HepG2 (cell line): ENCODE data around the gene EDNRA. TPM values are rescaled to one million over a fixed set of nuclear protein-coding genes. Genes with fewer than 3 reads are reported as not detected.

Source experiments
- ATAC-seq: fragments of 200-7000 bp; cut with Tn5 transposase; 3 replicates; pipeline ENCODE4 v1.9.1; 2020; ENCODE audit warnings: mild to moderate bottlenecking, moderate library complexity
- BruUV-seq: library from RNA; stranded (reverse); fragments of 400-500 nt; replicated peaks from 2 replicates; lab custom pipeline; 2021; lab: Mats Ljungman, UMichigan
- CTCF ChIA-PET: fragments of 300-600 bp; formaldehyde crosslinking; extraction: SDS; loops from one replicate; lab custom pipeline; 2021; ENCODE audit warnings: low total read pairs, inconsistent platforms, low intra/inter-chr PET ratio; lab: Yijun Ruan, JAX
- POLR2A ChIA-PET: fragments of 350-600 bp; sonication (Branson Sonifier 250); formaldehyde crosslinking; loops from one replicate; lab custom pipeline; 2020; ENCODE audit warnings: antibody characterized with exemption, inconsistent platforms; lab: Yijun Ruan, JAX
- DNase-seq: peaks from one replicate; pipeline ENCODE4 v3.0.0-alpha.2; 2015; ENCODE audit warnings: low spot score
- FAIRE-seq: peaks from 3 replicates; lab custom pipeline; 2011; peaks lifted over from hg19 to GRCh38; lab: Jason Lieb, UNC
- H2AFZ ChIP-seq: one replicate; pipeline ENCODE4 v1.6.1; 2011; ENCODE audit warnings: low read length, inconsistent platforms
- H3K27ac ChIP-seq: fragments of 300-600 bp; 3 replicates; pipeline ENCODE4 v1.8.0; 2011; ENCODE audit warnings: mixed run types, mild to moderate bottlenecking, mixed read lengths, low read length, inconsistent platforms; ENCODE audit not compliant: insufficient read depth; ENCODE audit errors: extremely low read length
- H3K27me3 ChIP-seq, 2 experiments: fragments of 200-600 bp in 1 of 2; 2 replicates in 1 of 2; 3 replicates in 1 of 2; pipeline versions ENCODE4 v1.6.0 to v1.8.0; 2011; ENCODE audit warnings: low read length in 2 of 2, mild to moderate bottlenecking in 2 of 2, moderate library complexity in 2 of 2, inconsistent platforms in 1 of 2; ENCODE audit not compliant: insufficient read depth in 2 of 2, control insufficient read depth in 1 of 2
- H3K36me3 ChIP-seq, 2 experiments: fragments of 200-600 bp in 1 of 2; replicated peaks in 1 of 2; 2 replicates in 1 of 2; 3 replicates in 1 of 2; pipeline versions ENCODE4 v1.5.1 to v1.8.0; 2011; ENCODE audit warnings: low read length in 2 of 2, inconsistent platforms in 1 of 2; ENCODE audit not compliant: insufficient read depth in 2 of 2, control insufficient read depth in 1 of 2
- H3K4me1 ChIP-seq: 2 replicates; pipeline ENCODE4 v1.5.1; 2012; ENCODE audit warnings: low read length, inconsistent platforms; ENCODE audit not compliant: insufficient read depth
- H3K4me2 ChIP-seq: 2 replicates; pipeline ENCODE4 v1.6.0; 2011; ENCODE audit warnings: low read depth, low read length, inconsistent platforms
- H3K4me3 ChIP-seq, 3 experiments: fragments of 200-600 bp in 1 of 3; sonication (generic), shearing (Covaris generic) in 1 of 3; replicated peaks in 1 of 3; 2 replicates each; pipeline ENCODE4 v1.5.1; 2011 to 2016; ENCODE audit warnings: low read length in 3 of 3, inconsistent platforms in 2 of 3, low read depth in 2 of 3, mild to moderate bottlenecking in 2 of 3, control low read depth in 1 of 3, mixed read lengths in 1 of 3; ENCODE audit not compliant: insufficient read depth in 1 of 3
- H3K79me2 ChIP-seq: one replicate; pipeline ENCODE4 v1.6.1; 2011; ENCODE audit warnings: low read length, inconsistent platforms; ENCODE audit not compliant: insufficient read depth
- H3K9ac ChIP-seq: 2 replicates; pipeline ENCODE4 v1.6.0; 2011; ENCODE audit warnings: mild to moderate bottlenecking, low read depth, low read length, inconsistent platforms; ENCODE audit not compliant: insufficient read depth
- H3K9me3 ChIP-seq: 2 replicates; pipeline ENCODE4 v1.5.1; 2012; ENCODE audit warnings: mild to moderate bottlenecking, low read length
- H4K20me1 ChIP-seq: 2 replicates; pipeline ENCODE4 v1.6.0; 2011; ENCODE audit warnings: inconsistent platforms, mild to moderate bottlenecking, low read length, moderate library complexity; ENCODE audit not compliant: insufficient read depth
- ATM ChIP-seq: fragments of 450-650 bp; IDR thresholded peaks from 2 replicates; pipeline ENCODE4 v1.7.1; 2017; ENCODE audit warnings: mild to moderate bottlenecking, borderline replicate concordance
- CEBPB ChIP-seq: IDR thresholded peaks from 2 replicates; pipeline ENCODE4 v1.6.1; 2011; ENCODE audit warnings: low read depth, low read length, improper control_type of control experiment, borderline replicate concordance
- HNF4A ChIP-seq: sonication (generic); formaldehyde crosslinking; IDR thresholded peaks from 2 replicates; pipeline ENCODE4 v1.4.0; 2020; ENCODE audit warnings: missing genetic modification reagents
- KDM6A ChIP-seq: IDR thresholded peaks from 2 replicates; pipeline ENCODE4 v1.6.1; 2016; ENCODE audit warnings: low read depth
- NBN ChIP-seq: fragments of 450-650 bp; conservative IDR thresholded peaks from 2 replicates; pipeline ENCODE4 v1.6.1; 2017
- NFE2L2 ChIP-seq: fragments of 150-350 bp; IDR thresholded peaks from 2 replicates; pipeline ENCODE4 v1.6.1; 2014; ENCODE audit warnings: low read length
- NR2F1 ChIP-seq, 2 experiments: fragments of 450-650 bp in 1 of 2; formaldehyde crosslinking in 1 of 2; IDR thresholded peaks; 2 replicates each; pipeline versions ENCODE4 v1.5.0 to v1.6.1; 2016 to 2020; ENCODE audit warnings: mild to moderate bottlenecking in 1 of 2, missing compliant biosample characterization in 1 of 2, missing genetic modification reagents in 1 of 2, moderate library complexity in 1 of 2
- PPARG ChIP-seq: conservative IDR thresholded peaks from 2 replicates; pipeline ENCODE4 v1.6.1; 2016; ENCODE audit warnings: missing biosample characterization, missing genetic modification reagents
- PREB ChIP-seq: sonication (generic); formaldehyde crosslinking; IDR thresholded peaks from 2 replicates; pipeline ENCODE4 v1.4.0; 2020; ENCODE audit warnings: missing genetic modification reagents
- RARA ChIP-seq: IDR thresholded peaks from 2 replicates; pipeline ENCODE4 v1.6.1; 2016; ENCODE audit warnings: missing genetic modification reagents, missing compliant biosample characterization
- SRF ChIP-seq: IDR thresholded peaks from 2 replicates; pipeline ENCODE4 v1.6.1; 2011; ENCODE audit warnings: mild to moderate bottlenecking, low read depth, low read length, moderate library complexity
- ZFAT ChIP-seq: sonication (generic); formaldehyde crosslinking; conservative IDR thresholded peaks from 2 replicates; pipeline ENCODE4 v1.8.1; 2023; ENCODE audit warnings: missing genetic modification reagents, inconsistent platforms
- ZNF136 ChIP-seq: sonication (generic); formaldehyde crosslinking; IDR thresholded peaks from 2 replicates; pipeline ENCODE4 v1.8.1; 2022; ENCODE audit warnings: low read depth, mild to moderate bottlenecking, moderate library complexity, missing genetic modification reagents
- ZNF446 ChIP-seq: sonication (generic); formaldehyde crosslinking; IDR thresholded peaks from 2 replicates; pipeline ENCODE4 v1.5.0; 2020; ENCODE audit warnings: mild to moderate bottlenecking, missing genetic modification reagents
- ZNF468 ChIP-seq: sonication (generic); formaldehyde crosslinking; IDR thresholded peaks from 2 replicates; pipeline ENCODE4 v1.8.0; 2022; ENCODE audit warnings: mild to moderate bottlenecking, moderate library complexity, missing genetic modification reagents
- ZNF572 ChIP-seq: sonication (generic); formaldehyde crosslinking; IDR thresholded peaks from 2 replicates; pipeline ENCODE4 v1.5.1; 2020; ENCODE audit warnings: mild to moderate bottlenecking, missing genetic modification reagents
- ZNF709 ChIP-seq: sonication (generic); formaldehyde crosslinking; IDR thresholded peaks from 2 replicates; pipeline ENCODE4 v1.5.0; 2020; ENCODE audit warnings: mild to moderate bottlenecking, missing genetic modification reagents
- ZNF792 ChIP-seq: IDR thresholded peaks from 2 replicates; pipeline ENCODE4 v1.6.1; 2016
- ZNF879 ChIP-seq: sonication (generic); formaldehyde crosslinking; IDR thresholded peaks from 2 replicates; pipeline ENCODE4 v1.8.1; 2023; ENCODE audit warnings: missing genetic modification reagents
- WGBS: methylation state at CpG from one replicate; pipeline ENCODE4 v1.1.6; 2017; ENCODE audit warnings: low lambda C conversion rate; 5-methylcytosine and 5-hydroxymethylcytosine counted together
- in situ Hi-C: cut with HindIII; loops from 2 replicates; pipeline ENCODE4 v1.10.0; 2017; ENCODE audit warnings: low pct_unique_long_range_greater_than_20kb; ENCODE audit not compliant: extremely low pct_ligation_motif_present
- intact Hi-C: fragments of 100-400 bp; cut with micrococcal nuclease; formaldehyde crosslinking; loops from one replicate; pipeline ENCODE4 v1.10.0; 2022; ENCODE audit not compliant: unreplicated experiment
- polyA plus RNA-seq, 8 experiments: library from polyadenylated mRNA; depleted of rRNA in 3 of 8; stranded (reverse) in 7 of 8; unstranded in 1 of 8; fragments of >200 nt; fragmentation: Illumina TruSeq in 4 of 8; extraction: Trizol in 4 of 8; gene quantifications; 2 replicates each; pipeline versions ENCODE4 v1.2.1 to v1.2.3, GENCODE V29; 2011 to 2016; ENCODE audit warnings: low read depth in 4 of 8, missing spikeins in 1 of 8, mixed read lengths in 1 of 8; ENCODE audit not compliant: insufficient read depth in 1 of 8
- total RNA-seq, 5 experiments: library from RNA; depleted of rRNA; stranded (reverse); fragments of >200 nt; fragmentation: Illumina TruSeq; extraction: Trizol; gene quantifications; 2 replicates each; pipeline ENCODE4 v1.2.3, GENCODE V29; 2016; ENCODE audit warnings: low read depth in 1 of 5

EDNRA gene
- total and polyA plus RNA-seq, 2 of the 13 experiments (the other 11 are each of a cell fraction or from before 2014, with no cell fraction given) = not detected

- ChIA-PET CTCF (no interaction called here), POLR2A (no interaction called here)
- H3K79me2 ChIP-seq = no peaks in the 10 kb centered on the region
- no peaks in the 10 kb centered on the region for H4K20me1 ChIP-seq
- H3K27me3 ChIP-seq = no peaks in the 10 kb centered on the region
- no peak overlapping the region for H2AFZ ChIP-seq
- ATAC-seq (peak; percentile 66), DNase-seq (peak; percentile 29), FAIRE-seq (no peak)
- H3K36me3 ChIP-seq = no peaks in the 10 kb centered on the region
- WGBS = 67% methylated on average over 4 of the region's 4 CpGs
- no peak overlapping the region for H3K4me2 ChIP-seq
- no TSS peak for BruUV-seq
- peak; percentile 24; the same call in 1 of the 2 replicates for TF ChIP-seq HNF4A (CRISPR knock-in tag)
- TF ChIP-seq ZNF446 (CRISPR knock-in tag) = no peak
- TF ChIP-seq KDM6A = no peak
- TF ChIP-seq NBN = no peak
- TF ChIP-seq ZNF468 (CRISPR knock-in tag) = no peak
- TF ChIP-seq ZNF572 = no peak
- no peak for TF ChIP-seq PREB (CRISPR knock-in tag)
- no peak for TF ChIP-seq NFE2L2
- peak in 1 of 2 experiments; percentile 24; a peak in 1 of 4 replicates for TF ChIP-seq NR2F1 (CRISPR knock-in tag; IDR thresholded peaks at IDR 0.05)
- TF ChIP-seq ZNF879 = no peak
- TF ChIP-seq ZNF792 (CRISPR knock-in tag) = no peak
- no peak for TF ChIP-seq ZNF709 (CRISPR knock-in tag)
- TF ChIP-seq ZNF136 (CRISPR knock-in tag) = no peak
- no peak for TF ChIP-seq PPARG (CRISPR knock-in tag)
- no peak for TF ChIP-seq SRF
- TF ChIP-seq CEBPB = peak; percentile 74; the same call in 1 of the 2 replicates
- no peak for TF ChIP-seq ATM
- peak; percentile 38; the same call in 1 of the 2 replicates for TF ChIP-seq RARA (CRISPR knock-in tag)
- TF ChIP-seq ZFAT (CRISPR knock-in tag) = no peak
- intact Hi-C loops (no loop called here), in situ Hi-C loops (no loop called here)
- no peak overlapping the region for H3K4me3 ChIP-seq
- H3K9ac ChIP-seq = no peak overlapping the region
- H3K4me1 ChIP-seq = no peaks in the 10 kb centered on the region
- no peaks in the 10 kb centered on the region for H3K9me3 ChIP-seq
- no peak overlapping the region for H3K27ac ChIP-seq
These were observed 66.6 kb downstream of the EDNRA start for GRCh38 chr4:147547314-147548056.
